Aorta (tissue), 5 donors: Measurements from ENCODE around the gene MAP3K4. TPM values are rescaled to one million over a fixed set of nuclear protein-coding genes. Genes with fewer than 3 reads are reported as not detected.

Experiments used
- ATAC-seq: fragments of 200-7000 bp; cut with Tn5 transposase; one replicate; pipeline ENCODE4 v1.9.1; 2022; ENCODE audit warnings: moderate library complexity; ENCODE audit not compliant: low FRiP score
- DNase-seq, 2 donors: peaks; one replicate each; pipeline ENCODE4 v3.0.0-alpha.2; 2020
- H3K27ac ChIP-seq, 2 donors: one replicate each; pipeline ENCODE4 v1.5.1; 2013; ENCODE audit warnings: low read length in 2 of 2, mild to moderate bottlenecking in 2 of 2, moderate library complexity in 2 of 2, control low read depth in 1 of 2, inconsistent platforms in 1 of 2, low read depth in 1 of 2
- H3K27me3 ChIP-seq, 2 donors: one replicate each; pipeline ENCODE4 v1.6.1; 2013; ENCODE audit warnings: control low read depth in 1 of 2, low read length in 1 of 2, mild to moderate bottlenecking in 1 of 2, moderate library complexity in 1 of 2; ENCODE audit not compliant: insufficient read depth in 2 of 2, control insufficient read depth in 1 of 2
- H3K36me3 ChIP-seq, 2 donors: one replicate each; pipeline ENCODE4 v1.6.1; 2013; ENCODE audit warnings: control low read depth in 1 of 2, low read length in 1 of 2, mild to moderate bottlenecking in 1 of 2; ENCODE audit not compliant: insufficient read depth in 2 of 2, control insufficient read depth in 1 of 2
- H3K4me1 ChIP-seq, 2 donors: one replicate each; pipeline ENCODE4 v1.6.1; 2013; ENCODE audit warnings: low read length in 2 of 2, control low read depth in 1 of 2, mild to moderate bottlenecking in 1 of 2, moderate library complexity in 1 of 2; ENCODE audit not compliant: insufficient read depth in 2 of 2, control insufficient read depth in 1 of 2
- H3K4me3 ChIP-seq, 2 donors: one replicate each; pipeline ENCODE4 v1.5.1; 2013; ENCODE audit warnings: low read length in 2 of 2, control low read depth in 1 of 2, mild to moderate bottlenecking in 1 of 2
- H3K9me3 ChIP-seq: one replicate; pipeline ENCODE4 v1.6.1; 2013; ENCODE audit warnings: mild to moderate bottlenecking, low read length; ENCODE audit not compliant: control insufficient read depth
- whole genome bisulfite sequencing, 2 donors: extraction: QIAGEN DNeasy Blood & Tissue Kit; methylation state at CpG; one replicate each; pipeline ENCODE4 v1.1.7; 2013; 5-methylcytosine and 5-hydroxymethylcytosine counted together
- intact Hi-C, 2 donors: fragments of 100-400 bp; cut with DNase I; formaldehyde crosslinking; loops; one replicate each; pipeline versions ENCODE4 v1.14.2 to v1.15.0; 2022
- polyA plus RNA-seq, 2 donors: library from polyadenylated mRNA; stranded (reverse); fragments of 200-250 nt; gene quantifications; one replicate each; pipeline ENCODE4 v1.2.3, GENCODE V29; 2013
- total RNA-seq, 2 donors: library from RNA; stranded (reverse); fragmentation: NEBNext Ultra II Directional; extraction: Animal tissue kit (Norgen Biotek cat#: 25700); gene quantifications; one replicate each; pipeline ENCODE4 v1.2.1, GENCODE V29; 2021
- donor health status: healthy with polysubstance abuse.
- donor health status: Bipolar disorder and iron deficiency.
- donor health status: DM: no; HTN: no; CAD: no.
- donor health status: DM: no; HTN: no; CAD: no.
- donor health status: DM: yes; HTN: yes; CAD: no.

The MAP3K4 gene
- total and polyA plus RNA-seq, 4 donors: 5.3 to 63.7 (median 32.8) TPM

DNA sequence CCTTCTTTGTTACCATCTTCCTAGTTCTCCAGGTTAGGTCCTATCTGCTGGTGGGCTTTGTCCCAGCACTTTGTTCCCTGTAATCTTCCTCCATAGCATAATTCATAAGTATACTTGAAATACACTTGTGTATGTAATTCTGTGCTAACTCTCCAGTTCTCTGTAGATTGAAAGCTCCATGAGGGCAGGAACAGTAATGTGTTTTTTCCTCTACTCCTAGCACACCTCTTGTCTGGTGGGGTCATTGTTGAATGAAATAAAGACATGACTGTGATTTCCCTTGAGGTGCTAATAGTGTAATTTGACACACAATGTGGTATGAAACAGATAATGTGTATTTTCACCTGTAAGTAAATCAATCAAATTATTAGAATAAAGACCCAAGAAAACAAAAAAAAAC is 30.0 kb downstream of the MAP3K4 start:
- peaks cover 0 to 3% of the 10 kb centered on the region in 2 donors for H3K36me3 ChIP-seq
- ATAC-seq: no peak
- DNase-seq: no peak
- H3K27ac ChIP-seq: no peak overlapping the region
- H3K27me3 ChIP-seq: no peaks in the 10 kb centered on the region
- no peaks in the 10 kb centered on the region for H3K9me3 ChIP-seq
- intact Hi-C loops: no loop called here
- no peak overlapping the region for H3K4me3 ChIP-seq
- peaks cover 0 to 2% of the 10 kb centered on the region in 2 donors for H3K4me1 ChIP-seq

DNA sequence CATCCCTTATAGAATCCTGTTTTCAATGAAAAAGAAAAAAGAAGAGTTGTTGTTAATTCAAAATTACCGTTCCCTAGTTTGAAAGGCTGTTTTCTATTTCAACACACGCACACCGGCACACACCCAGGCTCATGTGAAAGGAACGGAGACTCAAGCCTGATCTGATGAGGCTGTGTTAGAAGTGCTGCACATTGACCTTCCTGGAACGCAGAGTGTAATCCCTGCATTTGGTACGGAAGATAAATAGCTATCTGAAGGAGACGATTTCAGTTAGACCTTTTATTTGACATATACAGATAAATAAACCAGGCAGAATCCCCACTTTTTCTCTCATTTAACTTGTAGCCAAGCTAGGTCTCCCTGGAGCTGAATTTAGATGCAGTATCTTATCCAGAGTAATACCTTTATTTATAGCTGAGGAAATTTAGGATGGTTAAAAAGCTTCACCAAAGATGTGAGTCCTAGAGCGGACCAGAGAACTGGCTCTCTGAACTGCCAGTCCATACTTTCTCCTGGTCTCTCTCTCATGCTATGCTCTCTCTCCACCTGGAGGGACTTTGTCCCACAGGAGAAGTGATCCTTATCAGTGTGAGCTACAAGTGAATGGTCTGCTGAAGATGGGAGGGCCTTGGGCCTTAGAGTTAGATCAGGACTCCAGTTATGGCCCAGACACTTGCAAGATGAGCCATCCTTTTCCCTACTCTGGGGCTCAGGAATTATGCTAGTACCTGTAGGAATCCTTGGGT is 30.6 kb downstream of the MAP3K4 start:
- Histone ChIP-seq H3K4me1 (peaks cover 0 to 2% of the 10 kb centered on the region in 2 donors), H3K27ac (no peak overlapping the region), H3K4me3 (no peak overlapping the region), H3K36me3 (peaks cover 0 to 3% of the 10 kb centered on the region in 2 donors), H3K9me3 (no peaks in the 10 kb centered on the region), H3K27me3 (no peaks in the 10 kb centered on the region)
- 94 to 95% methylated on average over 8 of the region's 8 CpGs for WGBS, 2 donors
- intact Hi-C loops: no loop called here
- ATAC-seq (no peak), DNase-seq (no peak)

DNA sequence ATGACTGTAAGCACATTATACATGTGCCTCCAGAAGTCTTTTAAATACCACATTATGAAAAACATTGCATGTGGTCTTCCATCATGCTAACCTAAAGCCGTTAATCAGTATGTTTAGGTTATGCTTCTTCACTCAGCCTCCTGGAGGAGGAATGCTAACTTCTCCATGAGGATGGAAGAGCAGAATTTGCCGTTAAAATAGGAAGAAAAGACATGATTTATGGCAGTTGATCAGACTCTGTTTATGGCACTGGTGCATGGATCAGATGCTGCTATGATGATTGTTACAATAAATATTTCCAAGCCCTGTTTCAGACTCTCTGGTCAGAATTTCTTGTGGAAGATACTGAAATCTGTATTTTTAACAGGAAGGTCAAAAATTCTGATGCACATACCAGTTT is 31.7 kb downstream of the MAP3K4 start:
- Histone ChIP-seq H3K36me3 (peaks cover 0 to 3% of the 10 kb centered on the region in 2 donors), H3K4me1 (peaks cover 0 to 2% of the 10 kb centered on the region in 2 donors), H3K9me3 (no peaks in the 10 kb centered on the region), H3K4me3 (no peak overlapping the region), H3K27ac (no peak overlapping the region), H3K27me3 (no peaks in the 10 kb centered on the region)
- intact Hi-C loops: no loop called here
- 69 to 78% methylated on average over 2 of the region's 2 CpGs for WGBS, 2 donors
- ATAC-seq (no peak), DNase-seq (no peak)

DNA sequence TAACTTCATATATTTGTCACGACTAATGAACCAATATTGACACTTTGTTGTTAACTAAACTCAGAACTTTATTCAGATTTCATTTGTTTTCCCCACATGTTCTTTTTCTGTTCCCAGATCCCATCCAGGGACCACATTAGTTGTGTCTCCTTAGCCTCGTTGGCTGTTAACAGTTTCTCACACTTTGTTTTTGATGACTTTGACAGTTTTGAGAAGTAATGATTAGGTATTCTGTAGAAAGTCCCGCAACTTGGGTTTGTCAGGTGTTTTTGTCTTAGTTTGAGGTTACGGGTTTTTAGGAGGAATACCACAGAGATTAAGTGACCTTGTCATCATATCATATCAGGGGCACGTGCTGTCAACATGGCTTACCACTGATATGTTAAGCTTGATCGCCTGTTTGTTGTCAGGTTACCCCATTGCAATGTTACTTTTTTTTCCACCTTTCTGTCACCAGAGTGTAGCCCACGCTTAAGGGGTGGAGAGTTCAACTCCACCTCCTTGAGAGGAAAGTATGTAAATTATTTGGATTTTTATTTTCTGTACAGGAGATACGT is 32.9 kb downstream of the MAP3K4 start:
- no peak for ATAC-seq
- Histone ChIP-seq H3K4me3 (no peak overlapping the region), H3K9me3 (no peaks in the 10 kb centered on the region), H3K36me3 (peaks cover 0 to 3% of the 10 kb centered on the region in 2 donors), H3K4me1 (peaks cover 0 to 2% of the 10 kb centered on the region in 2 donors), H3K27me3 (no peaks in the 10 kb centered on the region), H3K27ac (no peak overlapping the region)
- no peak for DNase-seq
- intact Hi-C loops: no loop called here
- 95 to 96% methylated on average over 8 of the region's 8 CpGs for WGBS, 2 donors

DNA sequence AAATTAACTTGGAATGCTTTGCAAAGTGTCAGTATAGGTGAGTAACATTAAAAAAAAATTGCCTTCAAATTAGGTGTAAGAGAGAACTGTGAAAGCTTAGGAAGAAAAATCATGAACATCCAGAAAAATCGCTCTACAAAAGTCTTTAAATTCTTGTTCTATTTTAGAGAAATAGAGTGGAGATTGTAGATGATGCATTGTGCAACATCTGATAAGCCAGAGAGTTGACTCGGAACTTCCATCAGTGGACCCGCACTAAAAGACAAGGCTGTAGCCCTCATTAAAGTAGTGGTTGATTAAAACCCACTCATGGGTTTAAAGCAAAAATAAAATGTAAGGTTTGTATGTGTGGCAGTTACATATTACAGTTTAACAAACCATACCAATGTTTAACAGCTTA is 35.8 kb downstream of the MAP3K4 start:
- ATAC-seq: no peak
- Histone ChIP-seq H3K27me3 (no peaks in the 10 kb centered on the region), H3K4me3 (no peak overlapping the region), H3K27ac (no peak overlapping the region), H3K36me3 (peaks cover 0 to under 1% of the 10 kb centered on the region in 2 donors), H3K4me1 (peaks cover 0 to 2% of the 10 kb centered on the region in 2 donors), H3K9me3 (no peaks in the 10 kb centered on the region)
- DNase-seq: no peak
- intact Hi-C loops: no loop called here
- WGBS, 2 donors: 74% methylated on average over 3 of the region's 3 CpGs

DNA sequence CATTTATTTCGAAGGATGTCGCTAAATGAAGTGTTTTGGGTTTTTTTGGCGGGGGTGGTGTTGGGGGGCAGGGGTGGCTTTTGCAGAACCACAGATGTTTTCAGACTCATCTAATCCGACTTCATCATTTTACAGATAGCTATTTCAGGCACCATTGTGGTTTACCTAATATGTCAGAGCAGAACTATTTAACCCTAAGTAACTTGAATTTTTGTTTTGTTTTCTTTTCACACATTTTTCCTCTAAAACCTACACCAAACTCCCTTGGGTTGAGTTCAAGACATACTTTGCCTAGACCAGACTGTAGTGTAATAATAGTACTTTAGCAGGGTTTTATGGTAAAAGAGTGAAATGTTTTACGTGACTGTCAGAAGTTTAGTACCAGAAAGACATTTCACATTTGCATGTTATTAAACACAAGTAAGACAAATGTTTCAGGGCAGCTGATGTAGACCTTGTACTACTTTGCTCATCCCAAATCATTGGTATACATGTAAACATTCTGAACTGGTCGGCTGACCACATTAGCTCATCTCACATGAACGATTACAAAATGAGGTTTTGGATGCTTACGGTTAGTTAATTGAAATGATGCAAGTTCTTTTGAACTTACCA is 37.7 kb downstream of the MAP3K4 start:
- no peaks in the 10 kb centered on the region for H3K36me3 ChIP-seq
- ATAC-seq: no peak
- DNase-seq: no peak
- H3K4me3 ChIP-seq: no peak overlapping the region
- 13 to 17% methylated on average over 8 of the region's 8 CpGs for WGBS, 2 donors
- no peaks in the 10 kb centered on the region for H3K9me3 ChIP-seq
- no peaks in the 10 kb centered on the region for H3K27me3 ChIP-seq
- no peaks in the 10 kb centered on the region for H3K4me1 ChIP-seq
- H3K27ac ChIP-seq: no peak overlapping the region
- intact Hi-C loops: no loop called here

DNA sequence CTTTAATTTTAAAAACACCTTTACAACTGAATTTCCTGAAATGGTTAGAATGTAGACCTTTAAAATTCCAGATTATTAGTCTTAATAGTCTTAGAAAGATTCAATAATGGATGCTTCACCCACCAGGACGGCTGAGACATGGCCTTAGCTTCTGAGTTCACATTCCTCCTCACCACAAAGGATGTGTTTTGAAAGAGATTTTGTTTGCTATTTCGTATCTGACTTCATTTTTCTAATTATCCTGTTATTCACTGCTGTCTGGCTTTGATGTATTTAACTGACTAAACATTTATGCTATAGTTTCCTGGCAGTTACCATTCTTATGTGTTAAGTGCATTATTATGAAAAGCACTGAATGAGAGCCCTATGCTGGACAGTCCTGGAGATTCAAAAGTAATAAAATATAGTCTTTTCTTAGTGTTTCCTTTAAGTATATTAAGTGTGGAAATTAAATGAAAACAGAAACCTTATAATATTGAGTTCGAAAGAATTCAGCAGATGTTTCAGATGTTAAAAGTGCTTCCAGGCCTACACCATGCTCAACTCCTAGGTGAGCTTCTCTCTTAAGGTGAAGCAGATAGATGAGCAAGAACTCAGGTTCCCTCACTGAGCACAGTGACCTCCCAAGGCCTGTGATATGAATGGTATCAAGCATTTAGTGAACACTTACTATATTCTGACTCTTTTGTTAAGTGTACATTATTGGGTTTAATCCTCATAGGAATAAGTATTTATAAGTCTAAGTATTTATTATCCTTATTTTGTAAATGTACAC is 40.3 kb downstream of the MAP3K4 start:
- no peaks in the 10 kb centered on the region for H3K9me3 ChIP-seq
- H3K36me3 ChIP-seq: peaks cover 0 to 3% of the 10 kb centered on the region in 2 donors
- DNase-seq (no peak), ATAC-seq (no peak)
- intact Hi-C loops: no loop called here
- no peak overlapping the region for H3K27ac ChIP-seq
- WGBS, 2 donors: 79 to 80% methylated on average over 3 of the region's 3 CpGs
- no peaks in the 10 kb centered on the region for H3K4me1 ChIP-seq
- no peak overlapping the region for H3K4me3 ChIP-seq
- H3K27me3 ChIP-seq: no peaks in the 10 kb centered on the region

DNA sequence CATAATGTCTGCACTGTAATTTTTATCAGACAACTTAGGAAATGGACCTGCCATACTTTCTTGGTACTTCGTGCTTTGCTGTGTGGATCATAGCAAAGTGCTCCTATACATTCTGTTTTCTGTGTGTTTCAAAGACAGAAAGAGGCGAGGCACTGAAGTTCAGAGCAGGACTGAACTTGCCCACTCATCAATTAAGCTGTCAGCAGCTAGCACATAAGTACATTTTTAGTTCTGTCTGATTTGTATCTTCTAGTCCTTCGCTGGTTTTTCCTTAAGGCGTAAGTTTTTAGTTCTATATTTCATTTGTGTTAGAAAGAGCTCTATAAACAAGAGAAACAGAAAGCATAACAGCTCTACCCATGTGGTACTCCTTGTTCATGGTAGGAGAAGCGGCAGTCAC is 42.1 kb downstream of the MAP3K4 start:
- intact Hi-C loops: no loop called here
- 55 to 60% methylated on average over 5 of the region's 5 CpGs for WGBS, 2 donors
- Histone ChIP-seq H3K4me3 (no peak overlapping the region), H3K36me3 (peaks cover 0 to 3% of the 10 kb centered on the region in 2 donors), H3K27ac (no peak overlapping the region), H3K4me1 (no peaks in the 10 kb centered on the region), H3K27me3 (no peaks in the 10 kb centered on the region), H3K9me3 (no peaks in the 10 kb centered on the region)
- DNase-seq: no peak
- no peak for ATAC-seq
